ENCODE results near the gene ZNF318.

ZNF318 gene

GRCh38 chr6:43339168-43339567 is 30.3 kb downstream of the ZNF318 start:
- no peak overlapping the region for H2AFZ ChIP-seq (ENCODE audit: low read depth, low read length)
- 89% methylated on average over 4 of the region's 4 CpGs for WGBS
- no peak for DNase-seq

GRCh38 chr6:43338243-43338642 is 31.2 kb downstream of the ZNF318 start:
- H3K4me2 ChIP-seq (ENCODE audit: low read length, poor library complexity, severe bottlenecking): no peak overlapping the region
- H4K8ac ChIP-seq (ENCODE audit: low read length): no peak overlapping the region
- no peak overlapping the region for H3K4me3 ChIP-seq (ENCODE audit: insufficient read depth in 1 of 2, low read depth in 1 of 2, low read length in 2 of 2)
- H2AK5ac ChIP-seq (ENCODE audit: low read length, severe bottlenecking): no peak overlapping the region
- DNase-seq: no peak
- H2AFZ ChIP-seq (ENCODE audit: low read depth, low read length): no peak overlapping the region
- no peaks in the 10 kb centered on the region for H3K27me3 ChIP-seq (ENCODE audit: control insufficient read depth in 1 of 2, insufficient read depth in 1 of 2, low read length in 2 of 2)
- H3K36me3 ChIP-seq (ENCODE audit: control insufficient read depth in 1 of 2, insufficient read depth in 2 of 2, low read depth in 1 of 2, low read length in 2 of 2): peaks cover 27 to 69% of the 10 kb centered on the region in 2 experiments
- no peak overlapping the region for H2BK120ac ChIP-seq (ENCODE audit: low read depth, low read length)
- no peak overlapping the region for H3K9ac ChIP-seq (ENCODE audit: low read length)
- no peaks in the 10 kb centered on the region for H3K4me1 ChIP-seq (ENCODE audit: control insufficient read depth, insufficient read depth, low read depth, low read length)
- H3K14ac ChIP-seq (ENCODE audit: low read length in 2 of 2): no peak overlapping the region
- H3K4ac ChIP-seq (ENCODE audit: low read depth in 1 of 2, low read length in 2 of 2): no peak overlapping the region
- H3K27ac ChIP-seq (ENCODE audit: low read length, poor library complexity, severe bottlenecking): no peak overlapping the region
- no peak overlapping the region for H3K23ac ChIP-seq (ENCODE audit: low read length in 2 of 2)
- no peak overlapping the region for H2BK5ac ChIP-seq (ENCODE audit: low read depth, low read length, poor library complexity, severe bottlenecking)
- H4K91ac ChIP-seq (ENCODE audit: low read length): no peak overlapping the region
- H2BK12ac ChIP-seq (ENCODE audit: low read length in 2 of 2): no peak overlapping the region
- no peak overlapping the region for H2BK15ac ChIP-seq (ENCODE audit: low read depth, poor library complexity, severe bottlenecking)
- H3K18ac ChIP-seq (ENCODE audit: low read depth in 1 of 2, low read length in 2 of 2): no peak overlapping the region
- no peaks in the 10 kb centered on the region for H3K79me1 ChIP-seq (replicated peaks; ENCODE audit: low read length, poor library complexity, severe bottlenecking)
- no peaks in the 10 kb centered on the region for H3K9me3 ChIP-seq (ENCODE audit: control insufficient read depth, low read length)

More at GRCh38 chr6:43339168-43339567, 30.3 kb downstream of the ZNF318 start:
- Histone ChIP-seq H3K36me3 (ENCODE audit: control insufficient read depth in 1 of 2, insufficient read depth in 2 of 2, low read depth in 1 of 2, low read length in 2 of 2) (peaks cover 27 to 75% of the 10 kb centered on the region in 2 experiments), H3K4me2 (ENCODE audit: low read length, poor library complexity, severe bottlenecking) (no peak overlapping the region), H3K18ac (ENCODE audit: low read depth in 1 of 2, low read length in 2 of 2) (no peak overlapping the region), H3K9me3 (ENCODE audit: control insufficient read depth, low read length) (no peaks in the 10 kb centered on the region), H3K27ac (ENCODE audit: low read length, poor library complexity, severe bottlenecking) (no peak overlapping the region), H2BK15ac (ENCODE audit: low read depth, poor library complexity, severe bottlenecking) (no peak overlapping the region), H3K23ac (ENCODE audit: low read length in 2 of 2) (no peak overlapping the region), H2BK5ac (ENCODE audit: low read depth, low read length, poor library complexity, severe bottlenecking) (no peak overlapping the region), H3K4me3 (ENCODE audit: insufficient read depth in 1 of 2, low read depth in 1 of 2, low read length in 2 of 2) (no peak overlapping the region), H3K4me1 (ENCODE audit: control insufficient read depth, insufficient read depth, low read depth, low read length) (no peaks in the 10 kb centered on the region), H2BK12ac (ENCODE audit: low read length in 2 of 2) (no peak overlapping the region), H3K14ac (ENCODE audit: low read length in 2 of 2) (no peak overlapping the region), H3K4ac (ENCODE audit: low read depth in 1 of 2, low read length in 2 of 2) (no peak overlapping the region), H3K27me3 (ENCODE audit: control insufficient read depth in 1 of 2, insufficient read depth in 1 of 2, low read length in 2 of 2) (no peaks in the 10 kb centered on the region), H2AK5ac (ENCODE audit: low read length, severe bottlenecking) (no peak overlapping the region), H4K8ac (ENCODE audit: low read length) (no peak overlapping the region), H2BK120ac (ENCODE audit: low read depth, low read length) (no peak overlapping the region), H4K91ac (ENCODE audit: low read length) (no peak overlapping the region), H3K9ac (ENCODE audit: low read length) (no peak overlapping the region), H3K79me1 (replicated peaks; ENCODE audit: low read length, poor library complexity, severe bottlenecking) (no peaks in the 10 kb centered on the region)

- Histone ChIP-seq H4K91ac (ENCODE audit: low read length) (no peak overlapping the region), H2AK5ac (ENCODE audit: low read length, severe bottlenecking) (no peak overlapping the region), H2BK120ac (ENCODE audit: low read depth, low read length) (no peak overlapping the region), H4K8ac (ENCODE audit: low read length) (no peak overlapping the region), H3K27ac (ENCODE audit: low read length, poor library complexity, severe bottlenecking) (no peak overlapping the region), H3K79me1 (replicated peaks; ENCODE audit: low read length, poor library complexity, severe bottlenecking) (no peaks in the 10 kb centered on the region), H3K23ac (ENCODE audit: low read length in 2 of 2) (no peak overlapping the region), H3K9me3 (ENCODE audit: control insufficient read depth, low read length) (no peaks in the 10 kb centered on the region), H3K4me1 (ENCODE audit: control insufficient read depth, insufficient read depth, low read depth, low read length) (no peaks in the 10 kb centered on the region), H3K27me3 (ENCODE audit: control insufficient read depth in 1 of 2, insufficient read depth in 1 of 2, low read length in 2 of 2) (no peaks in the 10 kb centered on the region), H2AFZ (ENCODE audit: low read depth, low read length) (no peak overlapping the region), H3K18ac (ENCODE audit: low read depth in 1 of 2, low read length in 2 of 2) (no peak overlapping the region), H2BK12ac (ENCODE audit: low read length in 2 of 2) (no peak overlapping the region), H2BK5ac (ENCODE audit: low read depth, low read length, poor library complexity, severe bottlenecking) (no peak overlapping the region), H3K4me2 (ENCODE audit: low read length, poor library complexity, severe bottlenecking) (no peak overlapping the region), H2BK15ac (ENCODE audit: low read depth, poor library complexity, severe bottlenecking) (no peak overlapping the region), H3K36me3 (ENCODE audit: control insufficient read depth in 1 of 2, insufficient read depth in 2 of 2, low read depth in 1 of 2, low read length in 2 of 2) (peaks cover 22 to 50% of the 10 kb centered on the region in 2 experiments), H3K4ac (ENCODE audit: low read depth in 1 of 2, low read length in 2 of 2) (no peak overlapping the region), H3K9ac (ENCODE audit: low read length) (no peak overlapping the region), H3K14ac (ENCODE audit: low read length in 2 of 2) (no peak overlapping the region), H3K4me3 (ENCODE audit: insufficient read depth in 1 of 2, low read depth in 1 of 2, low read length in 2 of 2) (no peak overlapping the region)
- no peak for DNase-seq
- 95% methylated on average over 3 of the region's 3 CpGs for WGBS
Observed at GRCh38 chr6:43336382-43336781, 33.1 kb downstream of the ZNF318 start.

- Histone ChIP-seq H3K23ac (ENCODE audit: low read length in 2 of 2) (no peak overlapping the region), H2BK15ac (ENCODE audit: low read depth, poor library complexity, severe bottlenecking) (no peak overlapping the region), H3K14ac (ENCODE audit: low read length in 2 of 2) (no peak overlapping the region), H3K9me3 (ENCODE audit: control insufficient read depth, low read length) (no peaks in the 10 kb centered on the region), H2AFZ (ENCODE audit: low read depth, low read length) (no peak overlapping the region), H3K79me1 (replicated peaks; ENCODE audit: low read length, poor library complexity, severe bottlenecking) (no peaks in the 10 kb centered on the region), H3K9ac (ENCODE audit: low read length) (no peak overlapping the region), H3K4me3 (ENCODE audit: insufficient read depth in 1 of 2, low read depth in 1 of 2, low read length in 2 of 2) (no peak overlapping the region), H3K4me2 (ENCODE audit: low read length, poor library complexity, severe bottlenecking) (no peak overlapping the region), H3K4me1 (ENCODE audit: control insufficient read depth, insufficient read depth, low read depth, low read length) (no peaks in the 10 kb centered on the region), H3K4ac (ENCODE audit: low read depth in 1 of 2, low read length in 2 of 2) (no peak overlapping the region), H3K18ac (ENCODE audit: low read depth in 1 of 2, low read length in 2 of 2) (no peak overlapping the region), H3K27me3 (ENCODE audit: control insufficient read depth in 1 of 2, insufficient read depth in 1 of 2, low read length in 2 of 2) (no peaks in the 10 kb centered on the region), H2BK5ac (ENCODE audit: low read depth, low read length, poor library complexity, severe bottlenecking) (no peak overlapping the region), H2BK12ac (ENCODE audit: low read length in 2 of 2) (no peak overlapping the region), H3K27ac (ENCODE audit: low read length, poor library complexity, severe bottlenecking) (no peak overlapping the region), H2AK5ac (ENCODE audit: low read length, severe bottlenecking) (no peak overlapping the region), H4K91ac (ENCODE audit: low read length) (no peak overlapping the region), H2BK120ac (ENCODE audit: low read depth, low read length) (no peak overlapping the region), H3K36me3 (ENCODE audit: control insufficient read depth in 1 of 2, insufficient read depth in 2 of 2, low read depth in 1 of 2, low read length in 2 of 2) (peaks cover 22 to 42% of the 10 kb centered on the region in 2 experiments), H4K8ac (ENCODE audit: low read length) (no peak overlapping the region)
- WGBS: 87% methylated on average over 3 of the region's 3 CpGs
- no peak for DNase-seq
Observed at GRCh38 chr6:43335469-43335868, 34.0 kb downstream of the ZNF318 start.

Data from mesenchymal stem cell (in vitro differentiated cells and primary cell).